ENCODE data around the gene ZNF672.
"Not testable (repeated sequence)": the region's sequence is repeated elsewhere in the genome, so short reads cannot be mapped to it uniquely, and the experiment has no call there.

The ZNF672 gene

GRCh38 chr1:248837781-248838356 is at the start of gene ZNF672:
Gene ZNF672, plus strand, starts transcription at chr1:248838224. Its CDS starts 9,051 bp downstream, at chr1:248847275.
- no peak for TF ChIP-seq CTCF (IDR thresholded peaks at IDR 0.05; ENCODE audit: control insufficient read depth, extremely low read depth, insufficient read depth)
- peak; percentile 94 for DNase-seq (ENCODE audit: low read depth)
- H3K4me3 ChIP-seq (ENCODE audit: low read depth, low read length): peak within 1 kb of the TSS; percentile 81

GRCh38 chr1:248788327-248788726 is 49.7 kb upstream of the ZNF672 start:
- no peak for DNase-seq (ENCODE audit: low read depth)
- no peak overlapping the region for H3K4me3 ChIP-seq (ENCODE audit: low read depth, low read length)
- no peak for TF ChIP-seq CTCF (IDR thresholded peaks at IDR 0.05; ENCODE audit: control insufficient read depth, extremely low read depth, insufficient read depth)

GRCh38 chr1:248789337-248789736 is 48.7 kb upstream of the ZNF672 start:
- H3K4me3 ChIP-seq (ENCODE audit: low read depth, low read length); DNase-seq (ENCODE audit: low read depth): not testable (repeated sequence)

DNA sequence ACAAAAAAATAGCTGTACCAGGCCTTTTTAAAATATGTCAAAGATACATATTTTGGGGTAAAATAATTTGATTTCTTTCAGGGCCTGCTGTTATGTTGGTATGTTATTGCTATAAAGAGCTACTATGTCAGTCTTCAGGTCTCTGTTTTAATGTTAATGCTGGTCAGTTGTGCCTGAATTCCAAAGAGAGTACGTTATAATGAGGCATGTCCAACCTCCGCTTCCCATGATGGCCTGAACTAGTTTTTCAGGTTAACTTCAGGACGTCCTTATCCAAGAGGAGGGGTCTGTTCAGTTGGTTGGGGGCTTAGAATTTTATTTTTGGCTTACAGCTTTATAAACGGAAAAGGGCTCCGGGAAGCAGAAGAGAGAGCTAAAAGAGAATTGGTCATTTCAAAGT is 47.6 kb upstream of the ZNF672 start:
- H3K4me3 ChIP-seq (ENCODE audit: low read depth, low read length): no peak overlapping the region
- no peak for TF ChIP-seq CTCF (IDR thresholded peaks at IDR 0.05; ENCODE audit: control insufficient read depth, extremely low read depth, insufficient read depth)
- no peak for DNase-seq (ENCODE audit: low read depth)

DNA sequence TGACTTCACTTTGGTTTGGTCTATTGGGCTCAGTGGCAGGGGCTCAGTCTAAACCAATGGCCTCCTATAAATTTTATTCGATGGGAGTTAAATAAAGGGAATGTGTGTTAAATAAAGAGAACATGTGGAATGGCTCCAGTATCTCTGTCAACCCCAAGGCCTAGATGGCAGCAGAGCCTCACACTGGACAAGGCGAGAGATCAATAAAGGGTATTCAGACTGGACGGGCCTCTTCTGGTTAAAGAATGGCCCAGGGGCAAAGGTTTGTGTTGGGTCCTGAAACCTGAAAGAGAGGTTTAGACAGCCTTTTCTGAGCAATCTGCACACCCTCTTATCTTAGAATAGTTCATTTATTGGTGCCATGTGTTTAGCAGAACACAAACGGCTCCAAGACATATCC is 47.0 kb upstream of the ZNF672 start:
- no peak for TF ChIP-seq CTCF (IDR thresholded peaks at IDR 0.05; ENCODE audit: control insufficient read depth, extremely low read depth, insufficient read depth)
- no peak overlapping the region for H3K4me3 ChIP-seq (ENCODE audit: low read depth, low read length)
- DNase-seq (ENCODE audit: low read depth): no peak

- no peak overlapping the region for H3K4me3 ChIP-seq (ENCODE audit: low read depth, low read length)
- no peak for DNase-seq (ENCODE audit: low read depth)
- TF ChIP-seq CTCF (IDR thresholded peaks at IDR 0.05; ENCODE audit: control insufficient read depth, extremely low read depth, insufficient read depth): no peak
These were observed 45.7 kb upstream of the ZNF672 start for GRCh38 chr1:248792342-248792741.

- TF ChIP-seq CTCF (IDR thresholded peaks at IDR 0.05; ENCODE audit: control insufficient read depth, extremely low read depth, insufficient read depth): no peak
- DNase-seq (ENCODE audit: low read depth): no peak
- no peak overlapping the region for H3K4me3 ChIP-seq (ENCODE audit: low read depth, low read length)
These were observed 44.4 kb upstream of the ZNF672 start for GRCh38 chr1:248793592-248793991.

GRCh38 chr1:248794663-248795062 is 43.4 kb upstream of the ZNF672 start:
- not testable (repeated sequence) for DNase-seq (ENCODE audit: low read depth); H3K4me3 ChIP-seq (ENCODE audit: low read depth, low read length)

Measured in LNCaP clone FGC (cell line).